Occipital lobe (tissue), 2 donors: Measurements from ENCODE around the gene FABP7. TPM values are rescaled to one million over a fixed set of nuclear protein-coding genes. Genes with fewer than 3 reads are reported as not detected.

Experiments used
- DNase-seq: peaks from one replicate; lab custom pipeline; 2025; lab: John Stamatoyannopoulos, UW
- total RNA-seq: library from RNA; depleted of rRNA; stranded (reverse); fragments of >200 nt; gene quantifications from one replicate; pipeline ENCODE4 v1.2.3, GENCODE V29; 2014

FABP7 gene
- total RNA-seq, 1 donor from 2014 or later: 1,309 TPM

- no peak for DNase-seq
Measured at GRCh38 chr6:122797537-122797936, 18.0 kb downstream of the FABP7 start.

GRCh38 chr6:122798099-122798641 lies 18.7 kb downstream of the FABP7 start:
- DNase-seq: no peak

GRCh38 chr6:122799140-122799745 lies 19.7 kb downstream of the FABP7 start:
- DNase-seq: no peak

- DNase-seq: no peak
Measured at GRCh38 chr6:122799916-122800686, 20.6 kb downstream of the FABP7 start.

GRCh38 chr6:122800906-122801305 lies 21.4 kb downstream of the FABP7 start:
- DNase-seq: no peak

- no peak for DNase-seq
Measured at GRCh38 chr6:122801397-122801796, 21.9 kb downstream of the FABP7 start.

GRCh38 chr6:122803171-122803661 lies 23.7 kb downstream of the FABP7 start:
- no peak for DNase-seq

GRCh38 chr6:122804962-122805485 lies 25.5 kb downstream of the FABP7 start:
- no peak for DNase-seq

- no peak for DNase-seq
Measured at GRCh38 chr6:122806291-122806690, 26.8 kb downstream of the FABP7 start.

- no peak for DNase-seq
Measured at GRCh38 chr6:122808121-122808885, 28.8 kb downstream of the FABP7 start.

GRCh38 chr6:122809001-122809400 lies 29.5 kb downstream of the FABP7 start:
- no peak for DNase-seq

- DNase-seq: no peak
Measured at GRCh38 chr6:122809691-122810090, 30.2 kb downstream of the FABP7 start.

- no peak for DNase-seq
Measured at GRCh38 chr6:122810189-122810588, 30.7 kb downstream of the FABP7 start.

GRCh38 chr6:122817358-122817757 lies 37.8 kb downstream of the FABP7 start:
- no peak for DNase-seq

- DNase-seq: no peak
Measured at GRCh38 chr6:122817766-122818165, 38.2 kb downstream of the FABP7 start.

- no peak for DNase-seq
Measured at GRCh38 chr6:122818866-122819265, 39.4 kb downstream of the FABP7 start.

- DNase-seq: no peak
Measured at GRCh38 chr6:122821095-122821494, 41.6 kb downstream of the FABP7 start.

- no peak for DNase-seq
Measured at GRCh38 chr6:122825163-122825562, 45.6 kb downstream of the FABP7 start.

- no peak for DNase-seq
Measured at GRCh38 chr6:122829456-122829855, 49.9 kb downstream of the FABP7 start.

GRCh38 chr6:122831511-122831910 lies 52.0 kb downstream of the FABP7 start:
- no peak for DNase-seq

GRCh38 chr6:122832459-122832858 lies 52.9 kb downstream of the FABP7 start:
- no peak for DNase-seq

GRCh38 chr6:122833021-122833491 lies 53.5 kb downstream of the FABP7 start:
- peak; percentile 24 for DNase-seq
